Sigmoid colon (tissue), 4 donors: ENCODE data around the gene SMAD6.
A peak's percentile ranks its signal among the peaks of the same experiment; 100 is the strongest.

Source experiments
- EP300 ChIP-seq, 4 donors: sonication (generic); formaldehyde crosslinking; IDR thresholded peaks; one replicate each; pipeline ENCODE4 v1.6.1; 2017; ENCODE audit warnings: antibody characterized with exemption in 4 of 4
- POLR2A ChIP-seq, 2 donors: fragments of 450-650 bp; IDR thresholded peaks; one replicate each; pipeline ENCODE4 v1.6.1; 2016; ENCODE audit warnings: antibody characterized with exemption in 2 of 2, mild to moderate bottlenecking in 2 of 2, moderate library complexity in 2 of 2
- POLR2AphosphoS5 ChIP-seq, 4 donors: sonication (generic); formaldehyde crosslinking; IDR thresholded peaks; one replicate each; pipeline ENCODE4 v1.6.1; 2017; ENCODE audit warnings: antibody characterized with exemption in 4 of 4
- TF ChIP-seq, protein P1 (sequence below), 4 experiments: fragments of 450-650 bp in 3 of 4; fragments of 200-600 bp in 1 of 4; IDR thresholded peaks; one replicate each; pipeline ENCODE4 v1.5.1; 2016 to 2019; ENCODE audit warnings: antibody characterized with exemption in 4 of 4, mild to moderate bottlenecking in 3 of 4, moderate library complexity in 2 of 4

DNA sequence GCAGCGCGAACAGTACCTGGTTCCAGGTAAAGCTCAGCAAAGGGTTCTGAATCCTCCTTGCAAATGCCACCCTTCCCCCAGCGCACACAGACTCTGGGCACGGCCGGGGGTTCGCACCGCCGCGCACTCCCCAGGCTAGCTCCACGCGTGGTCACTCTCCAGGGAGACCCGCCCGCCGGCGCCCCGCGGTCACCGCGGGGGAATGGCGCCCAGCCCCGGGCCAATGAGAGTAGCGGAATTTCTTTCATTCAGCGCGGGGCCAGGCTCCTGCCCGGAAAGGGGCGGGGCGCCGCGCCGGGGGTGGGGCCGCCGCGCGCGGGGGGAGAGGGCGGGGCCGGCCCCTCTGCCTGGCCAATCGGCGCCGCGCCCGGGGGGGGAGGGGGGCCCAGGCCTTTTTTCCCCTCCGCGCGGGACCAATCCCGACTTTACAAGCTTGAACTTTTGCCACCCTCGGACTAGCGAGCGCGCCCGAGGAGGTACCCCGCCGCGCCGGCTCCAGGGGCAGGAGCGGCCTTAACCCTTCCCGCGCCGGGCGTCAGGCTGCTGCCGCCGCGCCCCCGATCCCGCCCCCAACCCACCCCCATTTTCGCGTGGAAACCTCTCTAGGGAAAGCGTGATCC, 1.1 kb upstream of the SMAD6 start:
- no peak for TF ChIP-seq POLR2A (IDR thresholded peaks at IDR 0.05)
- TF ChIP-seq EP300 (IDR thresholded peaks at IDR 0.05), result peak in 1 of 4 donors; percentile 18
- TF ChIP-seq, protein P1, sequence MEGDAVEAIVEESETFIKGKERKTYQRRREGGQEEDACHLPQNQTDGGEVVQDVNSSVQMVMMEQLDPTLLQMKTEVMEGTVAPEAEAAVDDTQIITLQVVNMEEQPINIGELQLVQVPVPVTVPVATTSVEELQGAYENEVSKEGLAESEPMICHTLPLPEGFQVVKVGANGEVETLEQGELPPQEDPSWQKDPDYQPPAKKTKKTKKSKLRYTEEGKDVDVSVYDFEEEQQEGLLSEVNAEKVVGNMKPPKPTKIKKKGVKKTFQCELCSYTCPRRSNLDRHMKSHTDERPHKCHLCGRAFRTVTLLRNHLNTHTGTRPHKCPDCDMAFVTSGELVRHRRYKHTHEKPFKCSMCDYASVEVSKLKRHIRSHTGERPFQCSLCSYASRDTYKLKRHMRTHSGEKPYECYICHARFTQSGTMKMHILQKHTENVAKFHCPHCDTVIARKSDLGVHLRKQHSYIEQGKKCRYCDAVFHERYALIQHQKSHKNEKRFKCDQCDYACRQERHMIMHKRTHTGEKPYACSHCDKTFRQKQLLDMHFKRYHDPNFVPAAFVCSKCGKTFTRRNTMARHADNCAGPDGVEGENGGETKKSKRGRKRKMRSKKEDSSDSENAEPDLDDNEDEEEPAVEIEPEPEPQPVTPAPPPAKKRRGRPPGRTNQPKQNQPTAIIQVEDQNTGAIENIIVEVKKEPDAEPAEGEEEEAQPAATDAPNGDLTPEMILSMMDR (IDR thresholded peaks at IDR 0.05), result no peak
- TF ChIP-seq POLR2AphosphoS5 (IDR thresholded peaks at IDR 0.05), result peak; percentile 23 to 74 (median 56)
